AG09309 (cell line): ENCODE measurements around the gene RAPGEF4.

Source experiments
- DNase-seq: peaks from one replicate; pipeline ENCODE4 v3.0.0-alpha.2; 2010; ENCODE audit warnings: low read depth
- H3K4me3 ChIP-seq: 2 replicates; pipeline ENCODE4 v1.5.1; 2011; ENCODE audit warnings: mild to moderate bottlenecking, low read depth, low read length, moderate library complexity; ENCODE audit not compliant: control insufficient read depth
- TF ChIP-seq, protein P1 (sequence below): IDR thresholded peaks from 2 replicates; pipeline ENCODE4 v1.5.1; 2011; ENCODE audit warnings: mild to moderate bottlenecking, low read depth, low read length, inconsistent platforms; ENCODE audit not compliant: insufficient read depth, control insufficient read depth; ENCODE audit errors: missing control alignments

Gene RAPGEF4

GRCh38 chr2:172735582-172736423 is at the start of gene RAPGEF4:
Gene RAPGEF4 (plus strand): TSS chr2:172735845. CDS start chr2:172735984, 139 bp downstream.
- peak within 1 kb of the TSS; percentile 40 for H3K4me3 ChIP-seq
- DNase-seq, result no peak
- TF ChIP-seq, protein P1, sequence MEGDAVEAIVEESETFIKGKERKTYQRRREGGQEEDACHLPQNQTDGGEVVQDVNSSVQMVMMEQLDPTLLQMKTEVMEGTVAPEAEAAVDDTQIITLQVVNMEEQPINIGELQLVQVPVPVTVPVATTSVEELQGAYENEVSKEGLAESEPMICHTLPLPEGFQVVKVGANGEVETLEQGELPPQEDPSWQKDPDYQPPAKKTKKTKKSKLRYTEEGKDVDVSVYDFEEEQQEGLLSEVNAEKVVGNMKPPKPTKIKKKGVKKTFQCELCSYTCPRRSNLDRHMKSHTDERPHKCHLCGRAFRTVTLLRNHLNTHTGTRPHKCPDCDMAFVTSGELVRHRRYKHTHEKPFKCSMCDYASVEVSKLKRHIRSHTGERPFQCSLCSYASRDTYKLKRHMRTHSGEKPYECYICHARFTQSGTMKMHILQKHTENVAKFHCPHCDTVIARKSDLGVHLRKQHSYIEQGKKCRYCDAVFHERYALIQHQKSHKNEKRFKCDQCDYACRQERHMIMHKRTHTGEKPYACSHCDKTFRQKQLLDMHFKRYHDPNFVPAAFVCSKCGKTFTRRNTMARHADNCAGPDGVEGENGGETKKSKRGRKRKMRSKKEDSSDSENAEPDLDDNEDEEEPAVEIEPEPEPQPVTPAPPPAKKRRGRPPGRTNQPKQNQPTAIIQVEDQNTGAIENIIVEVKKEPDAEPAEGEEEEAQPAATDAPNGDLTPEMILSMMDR, result no peak

DNA sequence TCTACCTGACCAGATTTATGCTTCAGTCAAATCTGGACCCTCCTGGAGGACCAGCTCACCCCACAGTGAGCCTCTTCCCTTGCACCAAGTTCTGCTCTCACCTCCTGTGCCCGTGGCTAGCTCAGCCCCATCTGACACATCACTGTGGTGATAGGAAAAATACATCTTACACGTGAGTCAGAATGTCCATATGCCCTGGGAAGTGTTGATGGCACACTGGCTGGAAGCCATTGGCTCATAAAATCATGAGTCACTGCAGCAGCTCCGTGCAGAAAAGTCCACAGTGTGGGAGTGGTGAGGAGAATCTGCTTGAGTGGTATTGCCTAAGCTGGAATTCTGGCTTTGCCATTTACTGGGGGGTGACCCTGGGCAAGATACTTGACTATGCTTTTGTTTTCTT is 42.6 kb upstream of the RAPGEF4 start:
- DNase-seq, result peak; percentile 98
- TF ChIP-seq, protein P1, result no peak
- H3K4me3 ChIP-seq, result no peak overlapping the region

- TF ChIP-seq, protein P1, result no peak
- H3K4me3 ChIP-seq, result no peak overlapping the region
- DNase-seq, result no peak
These were observed 41.9 kb upstream of the RAPGEF4 start for GRCh38 chr2:172693529-172694455.

DNA sequence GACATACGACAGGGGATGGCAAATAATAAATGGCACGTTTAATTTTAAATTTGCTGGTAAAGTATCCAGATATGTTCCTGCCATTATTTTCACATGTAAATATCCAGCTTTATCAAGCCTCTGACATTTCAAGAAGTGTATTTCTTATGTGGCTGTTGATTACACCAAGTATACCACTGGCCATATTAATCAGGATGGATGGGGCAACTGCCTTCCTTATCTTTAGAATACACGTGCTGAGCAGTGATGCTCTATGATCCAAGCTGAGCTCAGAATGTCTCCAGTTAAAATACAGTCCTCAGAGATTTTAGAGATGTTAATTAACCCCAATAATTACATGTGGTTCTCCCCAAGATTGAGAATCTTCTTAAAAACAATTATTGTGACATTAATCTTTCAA is 38.3 kb upstream of the RAPGEF4 start:
- H3K4me3 ChIP-seq, result no peak overlapping the region
- TF ChIP-seq, protein P1, result no peak

DNA sequence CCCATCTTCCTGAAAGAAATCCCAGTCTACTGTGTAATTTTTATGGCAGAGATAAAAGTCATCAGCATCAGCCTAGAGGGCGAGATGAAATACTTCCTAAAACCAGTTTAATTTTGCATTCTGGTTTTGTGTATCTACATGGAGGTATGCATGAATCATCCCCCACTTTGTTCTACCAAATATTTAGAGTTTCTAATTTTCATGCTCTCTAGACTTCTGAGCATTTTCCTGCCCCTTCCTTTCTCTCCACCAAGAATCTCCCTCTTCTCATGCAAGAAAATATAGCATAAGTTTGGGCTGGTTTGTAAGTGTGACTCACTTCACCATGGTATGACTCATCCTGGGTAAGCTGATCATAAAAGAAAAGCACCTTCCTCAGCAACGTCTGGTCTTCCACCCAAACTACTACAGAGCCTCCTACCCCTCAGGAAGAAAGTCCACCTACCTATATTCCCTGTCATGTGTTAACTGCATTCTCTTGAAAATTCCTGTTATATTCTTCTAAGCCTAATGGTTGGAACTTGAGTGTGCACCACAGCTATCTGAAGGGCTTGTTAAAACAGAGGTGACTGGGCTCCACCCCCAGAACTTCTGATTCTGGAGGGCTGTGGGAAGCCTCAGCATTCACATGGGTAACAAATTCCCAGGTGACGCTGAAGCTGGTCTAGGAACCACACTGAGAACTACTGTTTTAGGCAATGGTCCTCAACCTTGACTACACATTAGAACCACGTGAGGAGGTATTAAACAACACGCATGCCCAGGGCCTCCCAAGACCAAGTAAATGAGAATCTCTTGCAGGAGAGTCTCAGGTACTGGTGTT is 37.4 kb upstream of the RAPGEF4 start:
- DNase-seq, result peak; percentile 37

More for the DNA sequence above, 38.3 kb upstream of the RAPGEF4 start:
- no peak for DNase-seq

GRCh38 chr2:172701250-172701649 is 34.4 kb upstream of the RAPGEF4 start:
- TF ChIP-seq, protein P1, result no peak
- no peak overlapping the region for H3K4me3 ChIP-seq
- peak; percentile 65 for DNase-seq

More for the DNA sequence above, 37.4 kb upstream of the RAPGEF4 start:
- no peak overlapping the region for H3K4me3 ChIP-seq
- TF ChIP-seq, protein P1, result no peak
